Spleen (tissue), 7 donors: ENCODE data around the gene PSMC6.

Experiments used
- POLR2A ChIP-seq, 3 donors: fragments of 450-650 bp; IDR thresholded peaks; one replicate each; pipeline ENCODE4 v1.5.1; 2017; ENCODE audit warnings: antibody characterized with exemption in 3 of 3, mild to moderate bottlenecking in 1 of 3
- POLR2AphosphoS5 ChIP-seq, 3 donors: sonication (generic); formaldehyde crosslinking; IDR thresholded peaks; one replicate each; pipeline ENCODE4 v1.5.1; 2017; ENCODE audit warnings: antibody characterized with exemption in 3 of 3
- TF ChIP-seq, protein P1 (sequence below), 11 experiments: fragments of 200-600 bp in 7 of 11; fragments of 450-650 bp in 4 of 11; sonication (generic) in 4 of 11; IDR thresholded peaks in 8 of 11; conservative IDR thresholded peaks in 3 of 11; 1 replicate in 7 of 11; 2 replicates in 4 of 11; pipeline versions ENCODE4 v1.4.0 to v1.8.0; 2016 to 2021; ENCODE audit warnings: antibody characterized with exemption in 11 of 11, inconsistent platforms in 4 of 11, mild to moderate bottlenecking in 1 of 11
- donor health status: DM: no; HTN: no; CAD: no; lungs with moderate emphysema.
- donor health status: DM: no; HTN: no; CAD: no.
- donor health status: DM: no; HTN: no; CAD: no.

DNA sequence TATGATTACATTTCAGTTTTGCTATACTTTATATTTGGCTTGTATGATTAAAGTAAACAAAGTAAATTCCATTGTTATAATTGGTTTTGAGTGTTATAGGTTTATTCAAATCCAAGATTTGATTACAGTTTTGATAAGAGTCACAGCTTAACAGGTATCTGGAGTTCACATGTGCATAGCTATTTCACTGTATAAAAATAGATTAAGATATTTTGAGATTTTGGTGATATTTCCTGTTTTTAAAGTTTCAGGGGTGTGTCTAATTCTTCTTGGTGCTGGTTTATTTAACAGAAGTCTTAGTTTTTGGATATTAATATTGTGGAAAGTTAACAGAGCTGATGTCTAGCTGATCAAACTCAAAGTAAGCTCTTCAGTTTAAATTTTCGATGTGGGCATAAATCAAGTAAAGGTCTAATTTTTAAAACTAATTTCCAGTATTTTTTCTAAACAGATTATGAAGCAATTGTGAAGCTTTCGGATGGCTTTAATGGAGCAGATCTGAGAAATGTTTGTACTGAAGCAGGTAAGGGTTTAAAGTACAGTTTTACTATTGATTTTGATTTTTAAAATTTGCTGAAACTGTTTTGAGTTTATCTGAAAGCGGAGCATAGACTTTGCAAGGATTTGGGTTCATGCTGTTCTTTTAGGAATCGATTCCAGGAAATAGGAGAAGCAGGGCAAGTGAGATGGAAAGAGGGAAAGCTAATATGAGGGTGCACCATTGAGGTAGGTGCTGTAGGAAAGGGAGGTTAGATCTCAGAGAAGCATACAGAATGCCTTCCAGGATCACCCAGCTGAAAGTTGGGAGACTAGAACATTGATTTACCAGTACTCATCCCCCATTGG is 16.7 kb downstream of the PSMC6 start:
- TF ChIP-seq, protein P1, sequence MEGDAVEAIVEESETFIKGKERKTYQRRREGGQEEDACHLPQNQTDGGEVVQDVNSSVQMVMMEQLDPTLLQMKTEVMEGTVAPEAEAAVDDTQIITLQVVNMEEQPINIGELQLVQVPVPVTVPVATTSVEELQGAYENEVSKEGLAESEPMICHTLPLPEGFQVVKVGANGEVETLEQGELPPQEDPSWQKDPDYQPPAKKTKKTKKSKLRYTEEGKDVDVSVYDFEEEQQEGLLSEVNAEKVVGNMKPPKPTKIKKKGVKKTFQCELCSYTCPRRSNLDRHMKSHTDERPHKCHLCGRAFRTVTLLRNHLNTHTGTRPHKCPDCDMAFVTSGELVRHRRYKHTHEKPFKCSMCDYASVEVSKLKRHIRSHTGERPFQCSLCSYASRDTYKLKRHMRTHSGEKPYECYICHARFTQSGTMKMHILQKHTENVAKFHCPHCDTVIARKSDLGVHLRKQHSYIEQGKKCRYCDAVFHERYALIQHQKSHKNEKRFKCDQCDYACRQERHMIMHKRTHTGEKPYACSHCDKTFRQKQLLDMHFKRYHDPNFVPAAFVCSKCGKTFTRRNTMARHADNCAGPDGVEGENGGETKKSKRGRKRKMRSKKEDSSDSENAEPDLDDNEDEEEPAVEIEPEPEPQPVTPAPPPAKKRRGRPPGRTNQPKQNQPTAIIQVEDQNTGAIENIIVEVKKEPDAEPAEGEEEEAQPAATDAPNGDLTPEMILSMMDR (IDR thresholded peaks at IDR 0.05 in 8 of 11, conservative IDR thresholded peaks at IDR 0.05 in 3 of 11) = no peak
- TF ChIP-seq POLR2A (IDR thresholded peaks at IDR 0.05) (no peak), POLR2AphosphoS5 (IDR thresholded peaks at IDR 0.05) (no peak)
